Right renal pelvis (tissue), 4 donors: ENCODE data around the gene KCNQ1. TPM values are rescaled to one million over a fixed set of nuclear protein-coding genes. Genes with fewer than 3 reads are reported as not detected.

Source experiments
- DNase-seq, 4 donors: peaks; one replicate each; pipeline ENCODE4 v3.0.0-alpha.2; 2013; ENCODE audit warnings: low read depth in 4 of 4, low spot score in 3 of 4, missing footprints in 1 of 4
- polyA plus RNA-seq, 4 donors: library from polyadenylated mRNA; unstranded; fragments of 120-200 nt; gene quantifications; one replicate each; pipeline ENCODE4 v1.2.1, GENCODE V29; 2013; ENCODE audit not compliant: insufficient read length in 4 of 4

KCNQ1 gene
- polyA plus RNA-seq, 4 donors, result 9.8 to 13.2 (median 12.0) TPM

DNA sequence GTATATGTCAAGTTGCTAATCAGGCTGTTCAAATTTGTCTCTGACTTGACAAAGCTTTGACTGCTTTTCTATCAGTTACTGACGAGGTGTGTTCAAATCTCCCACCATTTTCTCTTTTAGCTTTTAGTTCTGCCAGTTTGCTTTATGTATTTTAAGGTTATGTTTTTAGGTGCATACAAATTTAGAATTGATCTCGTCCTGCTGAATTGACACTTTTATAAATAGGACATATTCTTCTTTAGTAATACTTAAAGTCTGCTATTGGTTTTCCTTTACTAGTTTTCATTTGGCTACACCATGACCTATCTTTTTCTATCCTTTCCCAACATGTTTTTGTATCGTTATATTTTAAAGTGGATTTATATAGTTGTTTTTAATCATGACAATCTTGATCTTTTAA lies 320.7 kb downstream of the KCNQ1 start:
- no peak for DNase-seq

DNA sequence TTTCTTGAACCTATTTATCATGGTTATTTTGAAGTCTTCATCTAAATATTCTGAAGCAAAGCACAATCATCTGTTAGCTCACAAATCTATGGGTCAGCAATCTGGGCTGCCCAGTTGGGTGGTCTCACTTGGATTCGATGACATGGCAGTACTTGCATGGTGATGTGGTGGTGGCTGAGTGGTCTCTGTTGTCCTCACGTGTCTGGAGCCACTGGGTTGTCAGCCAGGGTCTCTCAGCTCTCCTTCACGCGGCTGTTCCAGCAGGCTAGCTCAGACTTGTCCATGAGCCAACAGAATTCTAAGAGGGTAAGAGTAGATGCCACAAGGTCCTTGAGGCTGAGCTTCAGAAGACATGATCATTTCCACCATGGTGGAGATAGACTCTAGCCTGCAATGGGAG lies 321.4 kb downstream of the KCNQ1 start:
- DNase-seq, result no peak

DNA sequence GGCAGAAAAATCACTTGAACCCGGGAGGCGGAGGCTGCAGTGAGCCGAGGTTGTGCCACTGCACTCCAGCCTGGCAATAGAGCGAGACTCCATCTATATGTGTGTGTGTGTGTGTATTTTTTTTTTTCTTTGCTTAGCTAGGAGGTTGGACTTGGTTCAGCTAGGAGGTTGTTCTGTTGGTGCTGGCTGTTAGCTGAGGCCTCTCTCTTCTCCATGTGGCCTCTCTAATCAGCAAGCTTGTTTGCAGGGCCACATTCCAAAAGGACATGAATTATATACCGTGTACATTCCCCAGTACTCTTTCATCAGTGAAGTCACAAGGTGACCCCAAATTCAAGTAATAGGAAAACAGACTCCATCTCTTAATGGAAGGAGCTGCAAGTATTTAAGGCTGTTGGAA lies 322.3 kb downstream of the KCNQ1 start:
- no peak for DNase-seq

DNA sequence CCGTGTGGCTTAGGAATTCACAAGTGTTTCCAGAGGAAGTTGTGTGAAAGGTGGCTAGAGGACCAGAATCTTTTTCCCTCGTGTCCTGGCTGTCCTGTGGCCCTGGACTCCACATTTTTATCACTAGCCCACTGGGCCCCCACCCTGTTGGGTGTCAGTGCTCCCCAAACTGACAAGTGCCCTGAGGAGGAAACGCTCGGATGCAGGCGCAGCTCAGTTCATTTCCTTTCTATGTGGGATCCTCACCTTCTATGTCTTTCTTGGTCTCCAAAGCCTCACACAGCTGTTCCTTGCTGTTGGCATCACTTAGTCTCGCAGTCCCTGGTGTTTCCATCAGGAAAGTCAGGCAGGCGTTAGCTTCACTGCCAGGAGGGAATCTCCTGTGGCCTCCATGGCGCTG lies 323.0 kb downstream of the KCNQ1 start:
- DNase-seq, result no peak

DNA sequence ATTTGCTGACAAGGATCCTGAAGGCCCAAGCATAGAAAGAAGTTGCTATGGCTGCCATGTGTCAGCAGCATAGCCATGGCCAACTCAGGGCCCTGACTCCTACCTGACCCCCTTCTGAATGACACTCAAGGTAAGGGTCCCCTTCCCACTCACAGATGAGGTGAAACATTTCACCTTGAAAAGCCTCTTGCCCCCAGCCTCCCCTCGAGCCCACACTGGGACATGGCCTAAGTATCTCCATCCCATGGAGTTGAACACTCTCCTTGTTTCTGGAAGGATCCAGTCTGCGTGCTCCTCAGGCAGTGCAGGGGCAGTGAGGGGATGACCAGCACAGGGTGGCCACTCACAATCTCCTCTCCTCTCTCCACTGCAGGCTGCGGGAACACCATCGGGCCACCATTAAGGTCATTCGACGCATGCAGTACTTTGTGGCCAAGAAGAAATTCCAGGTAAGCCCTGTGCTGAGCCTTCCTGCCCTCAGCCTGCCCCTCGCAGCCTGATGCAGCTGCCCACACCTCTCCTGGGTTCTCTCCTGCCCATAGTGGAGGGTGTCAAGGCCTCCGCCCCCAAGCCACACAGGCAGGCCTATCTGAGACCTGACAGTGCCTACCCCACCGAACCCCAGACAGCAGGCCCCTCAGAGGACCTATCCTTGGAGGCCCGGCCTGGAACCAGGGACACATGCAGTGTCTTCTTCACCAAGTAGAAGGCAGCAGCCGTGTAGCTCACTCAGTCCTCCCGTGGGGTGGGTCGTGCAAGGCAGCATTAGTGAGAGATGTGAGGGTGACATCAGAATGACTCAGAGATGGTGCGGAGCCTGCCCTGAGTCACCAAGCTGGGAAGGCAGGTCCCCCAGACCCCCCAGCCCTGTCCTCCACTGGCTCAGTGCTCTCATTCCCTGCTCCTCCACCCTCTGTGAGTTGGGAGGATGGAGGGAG lies 323.9 kb downstream of the KCNQ1 start:
- DNase-seq, result no peak

DNA sequence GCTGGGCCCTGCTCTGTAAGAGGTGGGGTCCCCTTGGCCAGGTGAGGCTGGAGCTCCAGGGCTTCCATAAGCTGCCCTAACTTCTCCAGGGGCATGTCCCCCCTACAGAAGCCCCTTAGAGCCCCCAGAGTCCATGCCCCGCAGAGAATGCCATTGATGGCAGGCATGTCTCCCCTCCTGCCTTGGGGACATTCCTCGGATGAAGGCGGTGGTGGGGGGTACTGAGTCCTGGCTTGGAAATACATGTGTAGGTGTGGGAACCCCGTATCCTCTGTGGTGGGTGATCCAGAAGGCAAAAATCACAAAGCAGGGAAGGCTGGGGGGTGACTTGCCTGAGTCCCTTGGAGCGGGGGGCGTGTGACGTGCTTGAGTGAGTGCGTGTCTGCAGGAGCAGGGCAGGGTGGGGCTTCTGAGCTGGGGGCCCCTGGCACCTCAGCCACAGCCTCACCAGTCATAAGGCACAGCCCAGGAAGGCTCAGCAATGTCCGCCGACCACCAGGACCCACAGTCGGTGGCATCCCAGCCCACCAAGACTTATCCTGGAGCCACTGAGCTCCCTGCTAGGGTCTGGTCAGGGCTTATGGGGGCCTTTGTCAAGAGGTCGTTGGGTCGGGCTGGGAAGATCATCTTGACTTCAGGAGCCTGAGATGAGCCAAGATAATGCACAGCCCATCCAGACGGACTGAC lies 324.7 kb downstream of the KCNQ1 start:
- DNase-seq, result no peak

DNA sequence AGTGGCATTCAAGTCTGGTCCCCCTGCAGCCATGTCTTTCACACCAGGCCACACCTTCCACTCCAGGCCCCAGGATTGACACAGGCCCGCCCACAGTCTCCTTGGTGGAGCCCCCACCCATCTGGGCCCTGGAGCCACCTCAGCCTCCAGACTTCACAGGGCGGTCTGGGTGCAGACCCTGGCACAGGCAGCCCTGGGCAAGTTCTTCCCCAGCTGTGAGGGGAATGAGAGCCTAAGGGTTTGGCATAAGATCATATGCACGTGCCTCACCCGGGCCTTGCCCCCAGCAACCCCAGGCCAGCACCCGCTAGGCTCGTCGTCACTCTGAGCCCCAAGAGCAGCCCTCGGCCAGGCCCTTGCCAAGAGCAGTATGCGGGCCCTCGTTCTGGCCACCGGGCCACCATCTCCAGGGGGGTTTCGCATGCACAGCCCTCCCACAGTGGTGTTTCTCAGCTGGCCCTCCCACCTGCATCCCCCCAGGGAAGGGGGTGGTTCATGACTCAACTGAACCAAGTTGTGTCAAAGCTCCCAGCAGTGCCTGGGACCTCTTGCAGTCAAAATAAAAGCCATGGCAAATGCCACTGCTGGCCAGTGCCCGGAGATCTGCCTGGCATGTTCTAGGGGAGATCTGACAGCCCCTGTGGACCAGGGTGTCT lies 325.4 kb downstream of the KCNQ1 start:
- DNase-seq, result no peak

DNA sequence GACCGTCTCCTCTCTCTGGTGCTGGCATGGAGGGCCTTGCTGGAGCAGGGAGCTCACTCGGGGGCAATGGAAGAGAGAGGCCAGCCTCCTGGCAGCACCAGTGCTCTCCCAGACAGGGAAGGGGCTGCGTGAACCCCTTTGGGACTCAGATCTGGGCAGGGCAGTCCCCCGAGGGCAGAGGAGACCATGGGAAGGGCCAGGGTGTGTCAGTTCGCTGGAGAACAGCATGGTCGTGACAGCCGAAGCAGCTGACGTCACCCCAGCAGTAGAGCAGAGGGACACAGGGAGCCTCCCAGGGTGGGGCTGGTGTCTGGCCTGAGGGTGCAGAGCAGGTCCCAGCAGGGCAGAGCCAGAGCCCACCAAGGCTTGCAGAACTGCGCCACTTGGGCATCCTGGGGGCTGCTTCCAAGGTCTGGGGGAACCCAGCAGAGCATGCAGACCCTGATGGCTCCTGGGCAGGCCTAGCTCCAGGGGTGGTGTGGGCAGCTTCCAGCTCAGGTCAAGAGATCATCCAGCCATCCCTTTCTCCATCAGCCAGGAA lies 326.0 kb downstream of the KCNQ1 start:
- DNase-seq, result no peak

DNA sequence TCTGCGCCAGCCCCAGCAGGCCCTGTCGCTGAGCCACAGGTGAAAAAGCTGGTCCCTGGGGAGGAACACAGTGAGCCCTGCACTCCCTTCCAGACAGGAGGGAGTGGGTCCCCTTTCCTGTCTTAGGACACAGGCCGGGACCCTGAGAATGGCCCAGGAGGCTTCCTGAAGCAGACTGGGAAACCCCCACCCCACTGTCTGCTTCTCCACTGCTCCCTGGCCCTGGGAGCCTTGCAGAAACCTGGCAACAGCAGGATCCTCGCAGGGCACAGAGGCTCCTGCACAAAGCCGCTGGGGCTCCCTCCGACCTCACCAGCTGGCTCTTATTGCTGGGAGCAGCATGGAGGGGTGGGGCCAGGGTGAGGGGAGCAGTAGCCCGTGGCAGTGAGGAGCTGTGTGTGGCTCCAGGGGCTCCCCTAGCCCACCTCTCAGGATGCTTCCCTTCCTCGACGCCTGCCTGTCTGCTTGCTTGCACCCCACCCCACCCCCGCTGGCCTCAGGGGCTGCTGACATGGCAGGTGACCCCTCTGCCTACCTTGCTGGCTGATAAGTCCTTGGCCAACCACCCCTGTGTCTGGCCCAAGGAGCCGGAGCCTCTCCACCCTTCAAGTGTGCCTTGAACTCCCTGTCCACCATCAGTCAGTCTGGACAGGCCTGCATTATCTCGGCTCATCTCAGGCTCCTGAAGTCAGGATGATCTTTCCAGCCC lies 327.1 kb downstream of the KCNQ1 start:
- no peak for DNase-seq

DNA sequence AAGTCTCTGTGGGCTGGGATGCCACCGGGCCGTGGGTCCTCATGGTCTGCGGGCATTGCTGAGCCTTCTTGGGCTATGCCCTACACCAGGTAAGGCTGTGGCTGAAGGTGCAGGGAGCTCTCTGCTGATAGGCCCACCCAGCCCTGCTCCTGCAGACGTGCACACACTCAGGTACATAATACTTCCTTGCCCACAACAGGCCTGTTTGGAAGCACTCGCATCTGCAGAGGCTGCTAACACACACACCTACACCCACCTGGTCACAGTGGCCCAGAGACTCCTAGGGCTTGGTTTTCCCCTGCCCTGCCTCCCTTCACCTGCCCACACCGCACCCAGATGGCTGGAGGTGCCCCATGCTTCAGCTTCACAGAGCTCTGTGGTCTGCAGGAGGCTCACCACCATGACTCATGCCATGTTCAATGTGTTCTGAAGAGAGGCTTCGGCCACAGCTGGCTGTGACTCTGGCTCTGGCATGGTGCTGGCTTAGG lies 327.8 kb downstream of the KCNQ1 start:
- no peak for DNase-seq

DNA sequence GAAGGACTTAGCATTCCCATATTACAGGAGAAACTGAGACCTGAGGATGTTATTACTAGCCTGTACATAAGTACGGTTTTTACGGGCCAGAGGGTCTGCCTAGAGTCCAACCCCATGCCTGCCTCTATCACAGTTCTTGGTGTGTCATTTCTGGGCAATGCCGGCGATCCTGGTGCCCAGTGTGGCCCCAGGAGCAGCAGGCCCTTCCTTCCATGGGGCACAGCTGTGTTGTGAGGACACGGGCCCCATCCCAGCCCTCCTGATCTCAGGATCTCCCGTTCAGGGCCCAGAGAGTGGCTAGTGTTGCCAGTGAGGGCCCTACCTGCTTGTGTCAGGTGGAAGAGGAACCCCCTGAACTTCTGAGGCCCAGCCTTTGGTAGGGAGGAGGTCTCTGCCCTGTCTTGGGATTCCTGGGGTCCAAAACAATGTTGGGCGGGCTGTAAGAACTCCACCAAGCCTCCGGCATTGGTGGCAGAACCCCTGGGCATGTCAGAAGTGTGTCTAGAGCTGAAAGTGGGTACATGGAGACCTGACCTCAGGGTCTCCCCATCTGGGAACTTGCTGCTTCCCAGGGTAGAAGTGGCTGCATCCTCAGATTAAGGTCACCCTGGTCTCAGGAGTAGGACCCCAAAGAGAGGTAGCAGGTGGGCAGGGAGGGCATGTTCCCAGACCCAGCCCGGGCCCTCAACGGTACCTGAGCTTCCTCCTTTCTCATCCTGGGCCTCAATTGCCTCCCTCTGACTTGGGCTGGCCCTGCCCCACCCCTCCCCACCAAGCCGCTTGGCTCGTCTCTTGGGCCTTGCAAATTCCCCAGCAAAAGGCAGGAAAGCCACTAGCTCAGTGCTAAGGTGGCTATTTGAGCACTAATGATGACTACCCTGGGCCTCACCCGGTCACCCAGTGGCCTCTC lies 329.6 kb downstream of the KCNQ1 start:
- no peak for DNase-seq

DNA sequence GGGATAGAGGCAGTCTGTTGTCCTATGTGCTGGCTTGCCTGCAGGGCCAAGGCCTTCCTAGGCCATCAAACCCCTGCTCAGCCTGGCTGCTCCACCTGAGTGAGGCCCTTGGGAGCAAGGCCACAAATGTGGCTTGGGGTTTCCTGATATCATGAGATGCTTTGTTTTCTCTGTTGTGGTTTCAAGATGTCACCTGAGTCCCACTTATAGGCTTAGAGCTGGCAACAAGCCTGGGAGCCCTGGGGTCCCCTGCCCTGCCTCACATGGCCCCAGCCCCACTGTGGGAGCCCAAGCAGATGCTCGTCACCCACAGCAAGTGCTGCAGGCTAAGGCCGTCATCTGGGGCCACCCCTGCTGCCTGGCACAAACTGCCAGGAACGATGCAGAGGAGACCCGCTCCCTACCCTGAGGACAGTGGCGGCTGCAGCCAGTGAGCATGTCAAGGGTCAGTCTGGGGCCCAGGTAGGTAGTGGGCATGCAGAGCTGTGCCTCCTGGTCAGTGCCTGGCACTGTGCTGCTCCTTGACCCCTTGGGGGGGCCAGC lies 330.3 kb downstream of the KCNQ1 start:
- no peak for DNase-seq

DNA sequence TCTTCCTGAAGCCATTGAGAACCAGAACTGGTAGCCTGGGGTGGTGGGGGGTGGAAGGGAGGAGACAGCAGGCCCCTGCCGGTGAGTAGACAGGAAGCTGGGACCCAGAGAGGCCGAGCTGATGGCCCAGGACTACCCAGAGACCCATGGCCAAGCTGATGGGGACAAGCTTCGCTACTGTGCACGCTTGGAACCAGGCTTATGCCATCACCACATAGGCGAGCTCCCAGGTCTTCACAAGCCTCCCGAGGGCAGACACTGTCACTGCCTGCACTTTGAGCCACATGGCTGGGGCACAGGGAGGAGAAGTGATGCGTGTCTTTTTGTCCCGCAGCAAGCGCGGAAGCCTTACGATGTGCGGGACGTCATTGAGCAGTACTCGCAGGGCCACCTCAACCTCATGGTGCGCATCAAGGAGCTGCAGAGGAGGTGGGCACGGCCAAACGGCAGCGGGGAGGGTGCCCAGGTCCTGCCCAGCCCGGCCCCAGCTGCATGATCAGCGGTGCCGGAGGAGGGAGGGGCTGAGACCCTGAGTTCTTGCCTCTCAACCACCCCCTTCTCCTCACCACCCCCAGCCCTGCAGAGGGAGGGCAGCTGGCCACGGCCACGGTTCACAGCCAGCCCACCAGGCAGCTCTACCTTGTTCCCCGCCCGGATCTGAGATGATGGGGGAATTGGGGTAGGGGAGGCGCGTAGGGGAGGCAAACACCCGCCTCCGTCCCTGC lies 331.0 kb downstream of the KCNQ1 start:
- DNase-seq, result no peak

DNA sequence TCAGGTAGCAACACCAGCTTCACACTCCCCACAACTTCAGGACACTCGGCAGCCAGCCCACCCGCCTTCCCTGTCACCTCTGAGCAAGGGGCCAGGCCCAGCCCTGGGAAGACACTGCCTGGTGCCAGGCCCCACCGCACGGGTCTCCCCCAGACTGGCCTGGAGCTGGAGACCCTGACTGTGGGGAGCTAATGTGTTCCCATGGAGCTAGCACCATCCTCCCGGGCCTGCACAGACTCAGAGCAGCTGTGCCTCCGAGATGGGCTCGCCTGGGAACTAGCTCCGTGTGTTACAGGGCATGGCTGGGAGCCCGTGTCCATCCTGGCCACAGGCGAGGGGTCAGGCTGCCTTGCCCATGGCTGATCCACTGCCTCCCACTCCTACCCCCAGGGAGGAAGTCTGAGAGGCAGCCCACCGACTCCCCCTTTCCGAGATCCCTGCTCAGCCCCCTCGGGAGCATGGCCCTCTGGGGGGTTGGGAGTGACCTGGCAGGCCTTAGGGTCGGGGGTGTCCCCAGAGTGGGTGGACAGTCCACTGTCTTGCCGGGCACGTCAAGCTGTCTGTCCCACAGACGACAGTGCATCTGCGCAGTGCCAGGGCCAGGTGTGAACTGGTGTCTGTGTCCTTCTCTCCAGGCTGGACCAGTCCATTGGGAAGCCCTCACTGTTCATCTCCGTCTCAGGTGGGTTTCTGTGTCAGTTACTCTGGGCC lies 331.7 kb downstream of the KCNQ1 start:
- DNase-seq, result no peak

DNA sequence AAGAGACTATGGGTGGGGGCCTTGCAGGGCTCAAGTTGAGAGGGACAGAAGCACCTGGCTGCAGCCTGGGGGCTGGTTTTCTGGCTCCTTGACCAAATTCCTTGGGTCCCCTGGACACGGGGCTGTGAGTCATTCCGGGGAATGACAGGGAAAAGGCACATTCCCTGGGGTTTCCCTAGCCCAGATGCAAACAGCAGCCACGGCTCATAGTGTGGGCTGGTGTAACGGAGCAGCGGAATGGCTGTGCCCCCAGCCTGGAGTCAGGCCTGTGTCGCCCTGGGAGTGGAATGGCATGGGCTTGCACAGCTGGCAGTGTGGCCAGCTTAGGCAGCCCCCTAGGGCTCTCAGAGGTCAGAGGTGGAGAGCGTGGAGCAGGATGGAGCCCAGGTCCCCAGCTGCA lies 332.6 kb downstream of the KCNQ1 start:
- no peak for DNase-seq

DNA sequence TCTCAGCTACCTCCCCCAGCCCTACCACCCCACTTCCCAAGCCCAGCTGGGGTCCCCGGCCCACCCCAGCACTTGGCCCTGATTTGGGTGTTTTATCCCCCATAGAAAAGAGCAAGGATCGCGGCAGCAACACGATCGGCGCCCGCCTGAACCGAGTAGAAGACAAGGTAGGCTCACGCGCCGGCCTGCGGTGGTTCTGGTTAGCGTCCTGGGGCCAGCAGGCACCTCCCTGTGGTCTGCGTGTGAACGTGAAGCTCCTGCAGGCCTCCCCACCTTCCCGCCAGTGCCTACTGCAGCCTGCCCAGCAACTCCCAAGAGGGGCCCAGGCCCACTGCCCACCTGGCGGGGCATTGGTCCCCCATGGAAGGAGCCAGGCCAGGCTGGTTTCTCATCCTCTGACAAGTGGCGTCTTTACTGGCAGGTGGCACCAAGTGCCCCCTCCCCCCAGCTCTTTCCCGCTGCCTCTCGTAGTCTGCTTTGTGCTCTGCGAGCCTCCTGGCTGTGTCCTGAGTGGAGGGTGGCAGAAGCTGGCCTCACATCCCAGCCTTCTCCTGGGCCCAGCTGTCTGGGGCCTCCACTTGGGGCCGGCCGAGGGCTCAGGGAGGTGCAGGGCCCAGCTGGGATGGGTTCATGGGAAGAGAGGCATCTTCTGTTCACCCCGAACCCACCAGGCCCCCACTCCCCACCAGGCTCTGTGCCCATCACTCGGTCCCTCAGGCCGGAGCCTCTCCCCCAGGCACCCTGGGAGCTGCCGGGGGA lies 333.2 kb downstream of the KCNQ1 start:
- DNase-seq, result no peak
